WTC11 (cell line): Measurements from ENCODE around the gene FAM209B. TPM values are rescaled to one million over a fixed set of nuclear protein-coding genes. Genes with fewer than 3 reads are reported as not detected.
A peak's percentile ranks its signal among the peaks of the same experiment; 100 is the strongest.
"Not testable (repeated sequence)": the region's sequence is repeated elsewhere in the genome, so short reads cannot be mapped to it uniquely, and the experiment has no call there.

Experiments used
- ATAC-seq: fragments of 200-7000 bp; cut with Tn5 transposase; 2 replicates; pipeline ENCODE4 v1.10.0; 2021; ENCODE audit warnings: mild to moderate bottlenecking, moderate library complexity
- Bru-seq: library from RNA; stranded (reverse); fragments of 400-500 nt; gene quantifications from one replicate; lab custom pipeline; 2021; lab: Mats Ljungman, UMichigan
- CTCF ChIA-PET: fragments of 300-600 bp; sonication (Branson Sonifier 250); formaldehyde crosslinking; loops from one replicate; lab custom pipeline; 2021; ENCODE audit warnings: antibody characterized with exemption; lab: Charles Lee
- POLR2A ChIA-PET: fragments of 350-600 bp; sonication (Branson Sonifier 250); formaldehyde crosslinking; loops from one replicate; lab custom pipeline; 2021; ENCODE audit warnings: antibody characterized with exemption; lab: Charles Lee
- DNase-seq: peaks from one replicate; pipeline ENCODE4 v3.0.0; 2021; ENCODE audit warnings: low spot score
- H3K27ac Mint-ChIP-seq: 2 replicates; pipeline ENCODE4 v1.8.0; 2021; ENCODE audit warnings: mixed read lengths
- H3K27me3 Mint-ChIP-seq: 2 replicates; pipeline ENCODE4 v1.8.0; 2021; ENCODE audit warnings: low read depth, mild to moderate bottlenecking, moderate library complexity, mixed read lengths
- H3K36me3 Mint-ChIP-seq: 2 replicates; pipeline ENCODE4 v1.8.0; 2021; ENCODE audit warnings: mixed read lengths
- H3K4me1 Mint-ChIP-seq: 2 replicates; pipeline ENCODE4 v1.8.0; 2022; ENCODE audit warnings: mixed read lengths
- H3K4me3 Mint-ChIP-seq: 2 replicates; pipeline ENCODE4 v1.8.0; 2021; ENCODE audit warnings: mild to moderate bottlenecking, moderate library complexity, mixed read lengths
- H3K9me3 Mint-ChIP-seq: 2 replicates; pipeline ENCODE4 v1.8.0; 2021; ENCODE audit warnings: mixed read lengths
- ARID4B ChIP-seq: sonication (generic); formaldehyde crosslinking; IDR thresholded peaks from 2 replicates; pipeline ENCODE4 v1.8.0; 2023; ENCODE audit warnings: missing genetic modification reagents, mild to moderate bottlenecking, borderline replicate concordance
- ATF2 ChIP-seq: sonication (generic); formaldehyde crosslinking; IDR thresholded peaks from 2 replicates; pipeline ENCODE4 v1.8.1; 2022; ENCODE audit warnings: low read depth, missing genetic modification reagents, borderline replicate concordance
- CREB1 ChIP-seq: sonication (generic); formaldehyde crosslinking; IDR thresholded peaks from 2 replicates; pipeline ENCODE4 v1.8.0; 2023; ENCODE audit warnings: mild to moderate bottlenecking, missing genetic modification reagents
- E2F1 ChIP-seq: sonication (generic); formaldehyde crosslinking; IDR thresholded peaks from 2 replicates; pipeline ENCODE4 v1.8.0; 2022; ENCODE audit warnings: mild to moderate bottlenecking, missing genetic modification reagents
- E2F4 ChIP-seq: sonication (generic); formaldehyde crosslinking; IDR thresholded peaks from 2 replicates; pipeline ENCODE4 v1.8.1; 2022; ENCODE audit warnings: low read depth, mild to moderate bottlenecking, moderate library complexity, missing genetic modification reagents, borderline replicate concordance
- E2F5 ChIP-seq: sonication (generic); formaldehyde crosslinking; IDR thresholded peaks from 2 replicates; pipeline ENCODE4 v1.8.1; 2022; ENCODE audit warnings: mild to moderate bottlenecking, moderate library complexity, missing genetic modification reagents
- ERG ChIP-seq: fragments of 250-450 bp; sonication (Bioruptor Pico); IDR thresholded peaks from 2 replicates; pipeline ENCODE4 v1.8.0; 2021; ENCODE audit warnings: mild to moderate bottlenecking
- FOXP4 ChIP-seq: sonication (generic); formaldehyde crosslinking; IDR thresholded peaks from 2 replicates; pipeline ENCODE4 v1.8.0; 2022; ENCODE audit warnings: mild to moderate bottlenecking, missing genetic modification reagents
- KAT7 ChIP-seq: sonication (generic); formaldehyde crosslinking; IDR thresholded peaks from 2 replicates; pipeline ENCODE4 v1.8.1; 2023; ENCODE audit warnings: missing genetic modification reagents, mild to moderate bottlenecking, borderline replicate concordance
- MAX ChIP-seq: sonication (generic); formaldehyde crosslinking; IDR thresholded peaks from 2 replicates; pipeline ENCODE4 v1.8.0; 2022; ENCODE audit warnings: mild to moderate bottlenecking, missing genetic modification reagents
- NFE2L1 ChIP-seq: sonication (generic); formaldehyde crosslinking; IDR thresholded peaks from 2 replicates; pipeline ENCODE4 v1.8.1; 2023; ENCODE audit warnings: missing genetic modification reagents
- NR3C1 ChIP-seq: sonication (generic); formaldehyde crosslinking; conservative IDR thresholded peaks from 2 replicates; pipeline ENCODE4 v1.8.1; 2023; ENCODE audit warnings: low read depth, mild to moderate bottlenecking, missing genetic modification reagents
- SMAD3 ChIP-seq: sonication (generic); formaldehyde crosslinking; IDR thresholded peaks from 2 replicates; pipeline ENCODE4 v1.8.0; 2022; ENCODE audit warnings: missing genetic modification reagents, mild to moderate bottlenecking, borderline replicate concordance
- TCF7 ChIP-seq: sonication (generic); formaldehyde crosslinking; IDR thresholded peaks from 2 replicates; pipeline ENCODE4 v1.8.0; 2022; ENCODE audit warnings: mild to moderate bottlenecking, low read depth, missing genetic modification reagents, moderate library complexity
- TEAD4 ChIP-seq: sonication (generic); formaldehyde crosslinking; IDR thresholded peaks from 2 replicates; pipeline ENCODE4 v1.8.0; 2022; ENCODE audit warnings: mild to moderate bottlenecking, missing genetic modification reagents
- USF1 ChIP-seq: sonication (generic); formaldehyde crosslinking; IDR thresholded peaks from 2 replicates; pipeline ENCODE4 v1.8.0; 2022; ENCODE audit warnings: mild to moderate bottlenecking, missing genetic modification reagents
- ZNF512 ChIP-seq: sonication (generic); formaldehyde crosslinking; IDR thresholded peaks from 2 replicates; pipeline ENCODE4 v1.8.1; 2022; ENCODE audit warnings: missing genetic modification reagents, borderline replicate concordance
- long read RNA-seq, 3 experiments: library from RNA in 1 of 3; library from capped mRNA in 1 of 3; library from polyadenylated mRNA in 1 of 3; unstranded in 2 of 3; stranded (forward) in 1 of 3; transcript quantifications; one replicate each; pipeline ENCODE4 v2.0.0, GENCODE V29; 2021
- total RNA-seq: library from RNA; stranded (reverse); gene quantifications from 3 replicates; pipeline ENCODE4 v1.2.3, GENCODE V29; 2021

FAM209B gene
- total RNA-seq (0.64 to 1.7 TPM (median 0.68 TPM) in 3 replicates), Bru-seq, nascent RNA (percentile 27 among the genes with signal in this experiment)
- long read RNA-seq, experiment 1 = 0 reads
- long read RNA-seq, experiment 2 = 0 reads
- long read RNA-seq, experiment 3 = 0 reads

- H3K27ac Mint-ChIP-seq, CTCF ChIA-PET, POLR2A ChIA-PET: not testable (repeated sequence)
Observed at GRCh38 chr20:56532946-56533345, at the start of gene FAM209B. Gene FAM209B, plus strand, starts transcription at chr20:56533246. Its CDS starts 96 bp downstream, at chr20:56533342.

GRCh38 chr20:56483970-56484369, 49.1 kb upstream of the FAM209B start:
- no peak for DNase-seq
- POLR2A ChIA-PET = no interaction called here
- Mint-ChIP-seq H3K36me3 (peaks cover 44% of the 10 kb centered on the region), H3K4me1 (no peaks in the 10 kb centered on the region), H3K27me3 (no peaks in the 10 kb centered on the region), H3K27ac (no peak overlapping the region), H3K9me3 (no peaks in the 10 kb centered on the region), H3K4me3 (no peak overlapping the region)
- no peak for ATAC-seq
- CTCF ChIA-PET = no interaction called here
- TF ChIP-seq NFE2L1 (CRISPR knock-in tag) (no peak), TCF7 (CRISPR knock-in tag) (no peak), CREB1 (no peak), E2F1 (CRISPR knock-in tag) (no peak), ARID4B (CRISPR knock-in tag) (no peak), E2F4 (no peak), KAT7 (CRISPR knock-in tag) (no peak), NR3C1 (CRISPR knock-in tag) (no peak), USF1 (CRISPR knock-in tag) (no peak), ATF2 (CRISPR knock-in tag) (no peak), E2F5 (no peak), ZNF512 (CRISPR knock-in tag) (no peak), SMAD3 (CRISPR knock-in tag) (no peak), ERG (CRISPR knock-in tag) (no peak), FOXP4 (no peak), TEAD4 (CRISPR knock-in tag) (no peak), MAX (CRISPR knock-in tag) (no peak)

More at GRCh38 chr20:56532946-56533345, at the start of gene FAM209B:
- DNase-seq, H3K4me1 Mint-ChIP-seq, H3K27me3 Mint-ChIP-seq, ATAC-seq, H3K36me3 Mint-ChIP-seq, H3K4me3 Mint-ChIP-seq, H3K9me3 Mint-ChIP-seq: not testable (repeated sequence)
